K562 (cell line): ENCODE data around the gene FREM1. TPM values are rescaled to one million over a fixed set of nuclear protein-coding genes. Genes with fewer than 3 reads are reported as not detected.

Source experiments
- ATAC-seq: fragments of 200-7000 bp; cut with Tn5 transposase; 3 replicates; pipeline ENCODE4 v1.9.1; 2020; ENCODE audit warnings: moderate library complexity
- BruUV-seq: library from RNA; stranded (reverse); fragments of 400-500 nt; replicated peaks from 2 replicates; lab custom pipeline; 2021; lab: Mats Ljungman, UMichigan
- CTCF ChIA-PET: fragments of 300-600 bp; formaldehyde crosslinking; extraction: SDS; loops from one replicate; lab custom pipeline; 2021; ENCODE audit warnings: low intra/inter-chr PET ratio; lab: Yijun Ruan, JAX
- POLR2A ChIA-PET: fragments of 300-600, 350-650 bp; sonication (Branson Sonifier 250); formaldehyde crosslinking; extraction: SDS; loops from one replicate; lab custom pipeline; 2021; ENCODE audit warnings: antibody characterized with exemption, inconsistent platforms; lab: Yijun Ruan, JAX
- DNase-seq, 4 experiments: peaks; one replicate each; pipeline versions ENCODE4 v3.0.0 to v3.0.0-alpha.2; 2011 to 2018; ENCODE audit warnings: low spot score in 3 of 4, mixed read lengths in 3 of 4; ENCODE audit errors: extremely low read depth in 1 of 4
- FAIRE-seq: peaks from 2 replicates; lab custom pipeline; 2011; peaks lifted over from hg19 to GRCh38; lab: Jason Lieb, UNC
- H2AFZ ChIP-seq: 2 replicates; pipeline ENCODE4 v1.6.0; 2011; ENCODE audit warnings: low read depth, low read length, control low read depth, inconsistent platforms
- H3K27ac ChIP-seq: fragments of 200-600 bp; 3 replicates; pipeline ENCODE4 v1.8.0; 2011; ENCODE audit warnings: low read depth, mild to moderate bottlenecking, control low read depth, inconsistent platforms, low read length, moderate library complexity, mixed read lengths; ENCODE audit errors: extremely low read depth
- H3K27me3 ChIP-seq, 2 experiments: fragments of 300-600 bp in 1 of 2; 2 replicates in 1 of 2; 3 replicates in 1 of 2; pipeline versions ENCODE4 v1.6.0 to v1.8.0; 2011; ENCODE audit warnings: inconsistent platforms in 2 of 2, low read length in 2 of 2, mild to moderate bottlenecking in 1 of 2, mixed read lengths in 1 of 2, moderate library complexity in 1 of 2; ENCODE audit not compliant: control insufficient read depth in 2 of 2, insufficient read depth in 2 of 2
- H3K36me3 ChIP-seq: fragments of 300-600 bp; 3 replicates; pipeline ENCODE4 v1.8.0; 2011; ENCODE audit warnings: mild to moderate bottlenecking, low read length, inconsistent platforms; ENCODE audit not compliant: control insufficient read depth, insufficient read depth
- H3K4me1 ChIP-seq, 2 experiments: fragments of 200-600 bp in 1 of 2; replicated peaks in 1 of 2; 2 replicates in 1 of 2; 3 replicates in 1 of 2; pipeline versions ENCODE4 v1.5.1 to v1.8.0; 2011; ENCODE audit warnings: inconsistent platforms in 2 of 2, low read length in 2 of 2, mild to moderate bottlenecking in 1 of 2, mixed read lengths in 1 of 2, moderate library complexity in 1 of 2; ENCODE audit not compliant: control insufficient read depth in 2 of 2, insufficient read depth in 2 of 2
- H3K4me2 ChIP-seq: 2 replicates; pipeline ENCODE4 v1.6.1; 2011; ENCODE audit warnings: low read length, control low read depth, inconsistent platforms, mixed read lengths; ENCODE audit not compliant: insufficient read depth
- H3K4me3 ChIP-seq: fragments of 200-600 bp; sonication (generic), shearing (Covaris generic); 2 replicates; pipeline ENCODE4 v1.5.1; 2016; ENCODE audit warnings: control low read depth, inconsistent platforms
- H3K79me2 ChIP-seq: fragments of 200-600 bp; 3 replicates; pipeline ENCODE4 v1.8.0; 2011; ENCODE audit warnings: low read length, inconsistent platforms; ENCODE audit not compliant: control insufficient read depth, insufficient read depth
- H3K9ac ChIP-seq, 2 experiments: 2 replicates each; pipeline versions ENCODE4 v1.6.0 to v1.6.1; 2011; ENCODE audit warnings: low read depth in 2 of 2, low read length in 2 of 2, control low read depth in 1 of 2, inconsistent platforms in 1 of 2, mild to moderate bottlenecking in 1 of 2, mixed read lengths in 1 of 2; ENCODE audit not compliant: insufficient read depth in 1 of 2
- H3K9me1 ChIP-seq: one replicate; pipeline ENCODE4 v1.6.0; 2011; ENCODE audit warnings: inconsistent platforms, mild to moderate bottlenecking, low read length, moderate library complexity; ENCODE audit not compliant: control insufficient read depth, insufficient read depth
- H3K9me3 ChIP-seq: replicated peaks from 2 replicates; pipeline ENCODE4 v1.5.1; 2011; ENCODE audit warnings: low read depth, low read length, inconsistent platforms; ENCODE audit not compliant: control insufficient read depth, insufficient read depth
- H4K20me1 ChIP-seq: replicated peaks from 2 replicates; pipeline ENCODE4 v1.6.1; 2011; ENCODE audit warnings: low read length, inconsistent platforms, mixed read lengths; ENCODE audit not compliant: control insufficient read depth, insufficient read depth
- FOXM1 ChIP-seq, 2 experiments: fragments of 450-650 bp in 1 of 2; sonication (generic) in 1 of 2; formaldehyde crosslinking in 1 of 2; IDR thresholded peaks; 2 replicates each; pipeline versions ENCODE4 v1.6.1 to v1.9.0; 2017 to 2022; ENCODE audit warnings: low read depth in 2 of 2, mild to moderate bottlenecking in 2 of 2, missing genetic modification reagents in 1 of 2, moderate library complexity in 1 of 2
- JUND ChIP-seq, 2 experiments: IDR thresholded peaks; 2 replicates in 1 of 2; 3 replicates in 1 of 2; pipeline ENCODE4 v1.6.1; 2011; ENCODE audit warnings: borderline replicate concordance in 2 of 2, low read depth in 2 of 2, low read length in 2 of 2, improper control_type of control experiment in 1 of 2, missing biosample characterization in 1 of 2, missing genetic modification characterization in 1 of 2, missing genetic modification reagents in 1 of 2
- ZNF217 ChIP-seq: sonication (generic); formaldehyde crosslinking; IDR thresholded peaks from 2 replicates; pipeline ENCODE4 v1.8.0; 2022; ENCODE audit warnings: mild to moderate bottlenecking, missing genetic modification reagents
- ZNF24 ChIP-seq: fragments of 450-650 bp; IDR thresholded peaks from 2 replicates; pipeline ENCODE4 v1.6.1; 2016
- ZNF589 ChIP-seq: fragments of 200-800 bp; sonication (Bioruptor generic); IDR thresholded peaks from 2 replicates; pipeline ENCODE4 v1.6.1; 2016; ENCODE audit warnings: low read depth, missing genetic modification characterization, missing compliant biosample characterization
- WGBS: fragments of 100-300 bp; shearing (Covaris generic); methylation state at CpG from one replicate; pipeline ENCODE4 v1.1.6; 2016; ENCODE audit warnings: low coverage, mixed read lengths; ENCODE audit not compliant: insufficient coverage; ENCODE audit errors: missing lambda C conversion rate; 5-methylcytosine and 5-hydroxymethylcytosine counted together
- in situ Hi-C: fragments of 300-500 bp; cut with MboI; formaldehyde crosslinking; loops from 4 replicates; pipeline ENCODE4 v1.15.0; 2018; ENCODE audit warnings: inconsistent platforms, mixed read lengths
- intact Hi-C: fragments of 100-400 bp; cut with micrococcal nuclease; formaldehyde crosslinking; loops from 2 replicates; pipeline ENCODE4 v1.14.2; 2022
- polyA plus RNA-seq, 8 experiments: library from polyadenylated mRNA; depleted of rRNA in 4 of 8; stranded (reverse) in 5 of 8; unstranded in 3 of 8; fragments of >200 nt; fragmentation: Nextera tagmentation in 2 of 8; fragmentation: Illumina TruSeq in 1 of 8; extraction: Ambion mirVana in 2 of 8; extraction: Trizol in 1 of 8; gene quantifications; 2 replicates each; pipeline versions ENCODE4 v1.2.1 to v1.2.3, GENCODE V29; 2011 to 2014; ENCODE audit warnings: inconsistent platforms in 1 of 8, missing spikeins in 1 of 8
- total RNA-seq, 7 experiments: library from RNA; depleted of rRNA in 6 of 7; stranded (reverse); fragments of >200 nt in 6 of 7; fragmentation: Illumina TruSeq in 2 of 7; extraction: Trizol in 2 of 7; gene quantifications; 2 replicates each; pipeline versions ENCODE4 v1.2.1 to v1.2.3, GENCODE V29; 2011 to 2021; ENCODE audit warnings: low replicate concordance in 1 of 7
- TF ChIP-seq, protein P1 (sequence below): sonication (generic); formaldehyde crosslinking; IDR thresholded peaks from 2 replicates; pipeline ENCODE4 v1.8.0; 2023; ENCODE audit warnings: mild to moderate bottlenecking, missing genetic modification reagents

Gene FREM1
- total and polyA plus RNA-seq, 9 of the 15 experiments (the other 6 are each of a cell fraction or from before 2014, with no cell fraction given) = 0.03 to 0.24 (median 0.13) TPM; not detected in 2

DNA sequence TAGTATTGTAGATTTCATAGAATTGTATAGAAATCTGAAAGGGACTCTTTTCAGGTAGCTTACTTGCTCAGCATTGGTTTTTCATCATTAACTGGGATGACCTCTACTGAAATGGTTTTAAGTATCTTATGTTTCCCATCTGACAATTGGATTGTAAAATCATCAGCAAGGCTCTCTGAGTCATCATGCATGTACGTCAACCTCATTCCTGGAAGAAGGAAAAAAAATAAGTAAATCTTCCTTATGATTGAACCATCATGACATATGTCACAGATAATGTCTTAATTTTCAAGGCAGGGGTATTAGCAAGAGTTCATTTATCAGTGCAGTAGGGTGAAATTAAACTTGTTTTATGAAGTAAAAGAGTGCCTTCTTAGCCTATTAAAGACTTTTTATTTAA lies 112.8 kb downstream of the FREM1 start (continued):
- TF ChIP-seq JUND (IDR thresholded peaks at IDR 0.05; ENCODE audit: borderline replicate concordance, low read depth, low read length) = no peak
- TF ChIP-seq JUND (tag; IDR thresholded peaks at IDR 0.05; ENCODE audit: borderline replicate concordance, low read depth, low read length) = peak; percentile 15; the same call in 1 of the 3 replicates
- no peak for TF ChIP-seq ZNF589 (CRISPR knock-in tag)
- no peak for TF ChIP-seq FOXM1 (IDR thresholded peaks at IDR 0.05; ENCODE audit: low read depth)
- no peak for TF ChIP-seq FOXM1 (CRISPR knock-in tag; IDR thresholded peaks at IDR 0.05; ENCODE audit: low read depth)
- TF ChIP-seq, protein P1, sequence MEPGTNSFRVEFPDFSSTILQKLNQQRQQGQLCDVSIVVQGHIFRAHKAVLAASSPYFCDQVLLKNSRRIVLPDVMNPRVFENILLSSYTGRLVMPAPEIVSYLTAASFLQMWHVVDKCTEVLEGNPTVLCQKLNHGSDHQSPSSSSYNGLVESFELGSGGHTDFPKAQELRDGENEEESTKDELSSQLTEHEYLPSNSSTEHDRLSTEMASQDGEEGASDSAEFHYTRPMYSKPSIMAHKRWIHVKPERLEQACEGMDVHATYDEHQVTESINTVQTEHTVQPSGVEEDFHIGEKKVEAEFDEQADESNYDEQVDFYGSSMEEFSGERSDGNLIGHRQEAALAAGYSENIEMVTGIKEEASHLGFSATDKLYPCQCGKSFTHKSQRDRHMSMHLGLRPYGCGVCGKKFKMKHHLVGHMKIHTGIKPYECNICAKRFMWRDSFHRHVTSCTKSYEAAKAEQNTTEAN = no peak
- TF ChIP-seq ZNF217 (CRISPR knock-in tag) = no peak

DNA sequence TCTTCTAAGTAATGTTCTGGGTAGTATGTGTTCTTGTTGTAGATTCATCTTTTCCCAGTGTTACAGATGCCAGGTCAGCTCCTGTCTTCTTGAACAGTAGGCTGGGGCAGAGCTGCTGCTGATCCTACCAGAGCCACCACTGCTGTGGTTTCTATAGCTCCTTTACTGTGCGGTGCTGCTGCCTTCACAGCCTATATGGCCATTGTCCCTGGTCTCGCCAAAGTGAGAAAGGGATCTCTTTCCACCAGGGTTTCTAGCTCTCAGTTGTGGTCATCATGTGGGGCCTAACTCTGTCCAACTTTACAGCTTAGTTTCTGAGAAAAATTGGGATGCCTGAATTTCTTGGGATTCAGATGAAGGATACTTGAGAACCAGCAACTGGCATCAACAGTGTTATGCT lies 116.8 kb downstream of the FREM1 start:
- CTCF ChIA-PET = no interaction called here
- TF ChIP-seq ZNF24 = no peak
- 6% methylated on average over 2 of the region's 2 CpGs for WGBS

More for the DNA sequence above, 116.8 kb downstream of the FREM1 start:
- H3K36me3 ChIP-seq = no peaks in the 10 kb centered on the region
- ATAC-seq = no peak
- no peak overlapping the region for H3K9ac ChIP-seq
- BruUV-seq = no TSS peak
- H3K27ac ChIP-seq = no peak overlapping the region
- H2AFZ ChIP-seq = no peak overlapping the region
- H3K4me2 ChIP-seq = no peak overlapping the region
- no peaks in the 10 kb centered on the region for H3K9me1 ChIP-seq
- DNase-seq = no peak
- H4K20me1 ChIP-seq = no peaks in the 10 kb centered on the region
- intact Hi-C loops = no loop called here
- H3K4me1 ChIP-seq = no peaks in the 10 kb centered on the region
- in situ Hi-C loops = no loop called here
- no peaks in the 10 kb centered on the region for H3K9me3 ChIP-seq
- no peaks in the 10 kb centered on the region for H3K27me3 ChIP-seq
- no peak overlapping the region for H3K4me3 ChIP-seq
- POLR2A ChIA-PET = interaction anchor here (1.0 kb wide), 1 partner anchor 13 kb away, joined by 4 read pairs; no protein-coding TSS in a partner anchor
- H3K79me2 ChIP-seq = no peaks in the 10 kb centered on the region
- FAIRE-seq = no peak
